ENCODE data around the gene CAPG. TPM values are rescaled to one million over a fixed set of nuclear protein-coding genes. Genes with fewer than 3 reads are reported as not detected.

Gene CAPG
- total and polyA plus RNA-seq, 9 of the 15 experiments (the other 6 are each of a cell fraction or from before 2014, with no cell fraction given): 10.6 to 90.4 (median 56.0) TPM

- TF ChIP-seq MAZ (CRISPR knock-in tag; conservative IDR thresholded peaks at IDR 0.05 in 1 of 2, IDR thresholded peaks at IDR 0.05 in 1 of 2): 0 out of 4 replicates have a peak, but pooled peaks of 1 of the 2 experiments have one; percentile 30
- TF ChIP-seq ZNF639 (CRISPR knock-in tag; conservative IDR thresholded peaks at IDR 0.05 in 1 of 2, IDR thresholded peaks at IDR 0.05 in 1 of 2): no peak
- no peak for TF ChIP-seq NFIC (IDR thresholded peaks at IDR 0.05)
- TF ChIP-seq KLF13 (tag; IDR thresholded peaks at IDR 0.05; ENCODE audit: borderline replicate concordance, low read depth): no peak
- TF ChIP-seq CCAR2 (IDR thresholded peaks at IDR 0.05; ENCODE audit: low read depth, low read length): no peak
- TF ChIP-seq RAD51 (IDR thresholded peaks at IDR 0.05; ENCODE audit: borderline replicate concordance, low read depth): no peak
- no peak for TF ChIP-seq ZNF134 (CRISPR knock-in tag; conservative IDR thresholded peaks at IDR 0.05)
- TF ChIP-seq NR2C1 (IDR thresholded peaks at IDR 0.05): peak; percentile 61
- TF ChIP-seq NR2C1 (tag; IDR thresholded peaks at IDR 0.05): no peak
- TF ChIP-seq CHAMP1 (IDR thresholded peaks at IDR 0.05): peak; percentile 46; the same call in 1 of the 2 replicates
- 0 out of 2 replicates have a peak, but pooled peaks have one; percentile 9 for TF ChIP-seq CREM (IDR thresholded peaks at IDR 0.05; ENCODE audit: low read depth)
- TF ChIP-seq FOXM1 (IDR thresholded peaks at IDR 0.05; ENCODE audit: low read depth): no peak; the same call in 1 of the 2 replicates
- no peak for TF ChIP-seq FOXM1 (CRISPR knock-in tag; IDR thresholded peaks at IDR 0.05; ENCODE audit: low read depth)
- TF ChIP-seq SMARCA4 (IDR thresholded peaks at IDR 0.05): no peak
- TF ChIP-seq CREB3L1 (IDR thresholded peaks at IDR 0.05; ENCODE audit: borderline replicate concordance, low read depth): no peak
- no peak for TF ChIP-seq MNT (conservative IDR thresholded peaks at IDR 0.05)
- no peak for TF ChIP-seq ZNF717 (CRISPR knock-in tag; IDR thresholded peaks at IDR 0.05)
- TF ChIP-seq LEF1 (IDR thresholded peaks at IDR 0.05): peak; percentile 96
- TF ChIP-seq MAFF (IDR thresholded peaks at IDR 0.05; ENCODE audit: low read length): peak; percentile 65
- no peak for TF ChIP-seq BMI1 (IDR thresholded peaks at IDR 0.05; ENCODE audit: low read length)
Measured at GRCh38 chr2:85455552-85456090, 45.5 kb upstream of the CAPG start (continued).
